Lung microvascular endothelial cell (primary cell): Measurements from ENCODE around the gene RGS8. TPM values are rescaled to one million over a fixed set of nuclear protein-coding genes. Genes with fewer than 3 reads are reported as not detected.

Experiments used
- DNase-seq, 2 donors: peaks; one replicate each; pipeline versions ENCODE4 v3.0.0 to v3.0.0-alpha.2; 2010; ENCODE audit warnings: low read depth in 2 of 2
- total RNA-seq: library from RNA; depleted of rRNA; stranded (reverse); fragments of >200 nt; gene quantifications from 2 replicates; pipeline ENCODE4 v1.2.1, GENCODE V29; 2014

Gene RGS8
- total RNA-seq, 1 donor from 2014 or later, result not detected

DNA sequence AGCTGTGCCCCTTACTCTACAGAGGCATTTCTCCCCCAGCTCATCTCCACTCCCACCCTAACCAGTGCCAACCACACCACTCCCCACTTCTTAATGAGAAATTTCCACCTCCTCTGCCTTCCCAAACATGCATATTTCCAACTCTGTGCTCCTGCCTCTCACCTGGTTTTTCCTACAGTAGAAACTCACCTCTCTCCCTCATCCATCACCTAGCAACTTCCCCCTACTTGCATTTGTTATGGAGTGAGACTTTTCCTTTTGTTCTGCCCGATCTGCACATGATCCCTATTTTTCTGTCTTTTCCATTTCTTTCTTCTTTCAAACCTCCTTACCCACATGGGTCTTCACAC is 11.9 kb downstream of the RGS8 start:
- no peak for DNase-seq

DNA sequence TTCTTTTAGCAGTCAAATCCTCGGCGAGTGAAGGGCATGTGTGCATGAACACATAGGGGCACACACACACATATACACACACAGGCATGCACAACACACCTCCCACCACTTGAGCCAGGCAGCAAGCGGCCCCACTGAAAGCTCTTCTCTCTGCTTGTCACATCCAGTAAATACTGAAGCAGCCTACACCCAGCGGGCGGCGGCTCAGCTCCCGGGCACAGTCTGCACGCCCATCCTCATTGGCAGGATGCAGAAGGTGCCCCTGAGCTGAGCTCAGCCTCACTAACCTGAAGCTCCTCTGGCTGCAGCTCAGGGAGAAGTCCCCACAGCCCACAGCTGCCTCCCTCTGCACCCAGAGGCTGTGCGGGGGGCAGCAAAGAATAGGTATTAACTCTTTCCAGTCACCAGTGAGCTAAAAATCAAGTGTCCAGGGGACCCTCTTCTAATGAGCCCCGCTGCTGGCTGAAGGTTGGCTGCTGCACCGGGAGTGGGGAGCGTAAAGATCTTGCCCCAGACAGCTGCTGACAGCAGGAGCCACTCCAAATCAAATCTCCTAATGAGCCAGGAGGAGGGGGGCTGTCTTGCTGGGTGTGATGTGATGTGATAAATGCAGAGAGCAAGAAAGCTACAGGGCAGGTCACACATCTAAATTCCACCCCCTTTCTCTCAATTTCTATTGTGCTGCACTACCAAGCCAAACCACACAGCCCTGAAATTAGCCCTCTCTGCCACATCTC is 12.5 kb downstream of the RGS8 start:
- no peak for DNase-seq

DNA sequence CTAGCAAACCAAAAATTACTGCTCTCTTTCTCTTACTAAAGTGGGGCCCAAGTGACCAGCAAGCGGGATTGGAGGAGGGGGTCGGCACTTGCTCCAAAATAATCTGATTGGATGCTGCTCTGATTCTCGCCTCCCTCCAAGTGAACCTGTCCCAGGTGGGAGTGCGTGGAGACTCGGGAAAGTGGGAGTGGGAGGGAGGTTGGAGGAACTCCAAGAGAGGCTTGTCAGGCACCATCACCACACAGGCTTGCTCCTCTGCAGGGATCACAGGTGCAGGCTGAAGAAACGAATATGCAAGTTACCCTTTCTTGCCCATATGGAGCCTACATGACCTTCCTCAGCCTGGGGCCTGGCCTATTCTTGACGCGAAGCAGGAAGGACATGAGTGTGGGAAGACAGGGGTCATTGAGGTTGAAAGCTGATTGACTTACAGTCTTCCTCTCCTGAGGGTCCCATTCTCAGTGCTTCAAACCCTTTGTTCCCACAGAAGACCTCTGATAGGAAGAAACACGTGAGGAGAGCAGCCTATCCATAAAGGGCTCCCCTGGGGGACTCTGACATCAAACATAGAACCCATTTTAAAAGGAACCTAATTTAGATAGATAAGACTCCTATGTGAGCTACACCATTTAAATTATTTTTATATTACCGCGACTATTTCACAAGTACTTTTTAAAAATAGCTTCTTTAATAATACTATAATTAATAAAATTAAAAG is 14.2 kb downstream of the RGS8 start:
- DNase-seq, result no peak

DNA sequence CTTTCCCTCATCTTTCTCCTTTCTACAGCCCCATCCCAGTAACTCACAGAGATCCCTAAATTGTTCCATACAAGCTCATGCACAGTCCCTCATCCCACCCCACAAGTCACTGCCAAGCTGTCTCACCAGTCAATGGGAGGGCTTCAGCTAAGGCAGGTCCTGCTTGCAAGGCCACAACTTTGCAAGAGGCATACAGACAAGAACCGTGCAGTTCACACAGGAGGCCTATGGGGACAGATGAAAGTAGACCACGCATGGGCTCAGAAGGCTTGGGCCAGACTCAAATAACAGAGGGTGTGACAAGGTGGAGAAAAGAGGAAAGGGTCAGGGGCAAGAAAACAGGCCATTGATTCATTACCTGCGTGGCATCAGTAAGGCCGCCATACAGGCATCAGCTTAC is 15.1 kb downstream of the RGS8 start:
- no peak for DNase-seq

DNA sequence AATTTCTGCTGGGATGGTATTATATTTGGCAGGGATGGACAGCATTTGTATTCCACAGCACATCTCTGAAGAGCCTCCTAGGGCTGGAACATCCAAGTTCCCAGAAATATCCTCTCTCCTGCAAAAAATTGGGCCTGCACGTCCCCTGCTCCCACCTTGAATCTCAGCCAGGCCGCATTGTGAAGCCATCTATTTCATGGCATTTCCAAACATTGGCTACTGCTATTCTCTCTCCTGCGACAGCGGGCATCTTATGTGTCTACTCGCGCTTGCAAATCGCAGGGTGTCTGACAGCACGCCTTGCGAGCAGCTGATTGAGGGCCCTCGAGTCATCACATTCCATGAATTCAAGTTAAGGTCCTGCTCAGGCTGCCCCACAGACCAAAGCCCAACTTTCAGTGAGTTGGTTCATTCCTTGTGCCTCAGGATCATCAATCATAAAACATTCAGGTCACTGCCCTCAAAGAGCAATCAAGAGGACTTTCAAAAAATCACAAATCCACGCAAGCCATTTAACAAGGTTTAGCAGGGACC is 15.8 kb downstream of the RGS8 start:
- no peak for DNase-seq

DNA sequence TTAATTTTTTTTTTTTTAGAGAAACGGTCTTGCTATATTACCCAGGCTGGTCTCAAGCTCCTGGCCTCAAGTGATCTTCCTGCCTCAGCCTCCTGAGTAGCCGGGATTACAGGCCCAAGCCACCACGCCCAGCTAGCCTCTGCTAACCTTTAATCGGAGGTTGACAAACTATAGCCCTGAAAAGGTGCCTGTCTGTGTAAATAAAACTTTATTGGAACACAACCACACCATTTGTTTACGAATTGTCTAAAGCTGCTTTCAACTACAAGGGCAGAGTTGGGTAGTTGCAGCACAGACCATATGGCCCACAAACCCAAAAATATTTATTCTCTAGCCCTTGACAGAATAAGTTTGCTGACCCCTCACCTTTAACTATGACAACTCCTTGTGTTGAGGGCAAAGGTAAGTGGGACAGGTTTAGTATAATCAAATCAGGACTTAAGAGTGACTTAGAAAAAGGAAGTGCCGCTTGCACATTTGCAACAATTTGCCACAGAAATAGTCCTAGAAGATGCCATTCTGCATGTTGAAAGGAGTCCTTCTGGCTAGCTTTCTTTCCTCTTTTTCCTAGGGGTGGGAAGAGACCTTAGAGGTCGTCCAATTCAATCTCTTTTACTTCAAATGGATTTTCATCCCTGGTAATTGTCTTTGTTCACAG is 16.4 kb downstream of the RGS8 start:
- DNase-seq, result no peak

DNA sequence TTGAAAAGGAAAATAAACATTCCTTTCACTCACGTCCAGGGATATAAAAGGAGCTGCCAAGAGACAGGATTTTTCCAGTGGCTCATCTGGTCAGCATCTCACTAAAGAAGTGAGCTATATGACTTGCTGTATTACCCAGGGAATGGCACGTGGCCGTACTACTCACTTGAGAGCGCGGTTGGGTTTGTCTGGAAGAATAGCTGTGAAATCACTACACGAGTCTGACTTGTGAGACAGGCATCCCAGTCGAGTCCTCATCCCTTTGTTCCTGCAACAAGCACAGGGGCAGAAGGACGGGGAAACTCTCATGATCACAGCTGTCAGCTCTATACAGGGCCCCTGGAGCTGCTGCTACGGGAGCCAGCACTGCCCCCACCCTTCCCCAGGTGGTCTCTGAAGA is 17.7 kb downstream of the RGS8 start:
- no peak for DNase-seq

DNA sequence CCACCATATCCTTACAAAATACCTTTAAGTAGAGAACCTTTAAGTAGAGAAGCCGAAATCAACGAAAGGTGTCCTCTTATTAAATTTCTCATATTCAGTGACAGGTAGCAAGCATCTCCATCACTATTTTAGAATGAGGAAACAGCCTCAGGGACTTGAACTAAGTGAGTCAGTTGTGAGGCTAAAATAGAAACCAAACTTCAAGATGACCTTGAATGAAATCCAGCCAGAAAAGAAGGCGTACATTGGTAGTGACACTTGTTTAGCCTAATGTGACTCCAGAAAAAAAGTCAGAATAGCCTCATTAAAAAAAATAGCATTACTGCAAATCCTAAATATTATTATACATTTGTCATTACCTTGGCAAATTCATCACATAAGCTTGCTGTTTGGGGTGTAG is 20.1 kb downstream of the RGS8 start:
- DNase-seq, result no peak

DNA sequence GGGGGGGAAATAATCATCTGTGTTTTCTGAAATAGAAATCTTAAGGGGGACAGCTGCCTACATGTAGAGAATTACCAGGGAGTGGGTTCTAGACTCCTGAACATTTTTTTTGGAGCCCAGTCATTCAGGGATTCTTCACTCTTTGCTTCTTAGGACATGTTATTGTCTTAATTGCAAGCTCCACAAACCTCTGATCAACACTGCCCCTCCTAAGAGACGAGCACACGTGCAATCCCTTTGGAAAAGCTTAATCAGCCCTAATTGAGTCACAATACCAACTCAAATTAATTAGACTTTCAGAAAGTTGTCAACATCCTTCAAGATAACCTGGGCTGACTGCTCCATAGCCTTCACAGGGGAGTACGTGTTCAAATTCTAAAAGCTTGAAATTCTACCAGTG is 21.4 kb downstream of the RGS8 start:
- DNase-seq, result no peak

DNA sequence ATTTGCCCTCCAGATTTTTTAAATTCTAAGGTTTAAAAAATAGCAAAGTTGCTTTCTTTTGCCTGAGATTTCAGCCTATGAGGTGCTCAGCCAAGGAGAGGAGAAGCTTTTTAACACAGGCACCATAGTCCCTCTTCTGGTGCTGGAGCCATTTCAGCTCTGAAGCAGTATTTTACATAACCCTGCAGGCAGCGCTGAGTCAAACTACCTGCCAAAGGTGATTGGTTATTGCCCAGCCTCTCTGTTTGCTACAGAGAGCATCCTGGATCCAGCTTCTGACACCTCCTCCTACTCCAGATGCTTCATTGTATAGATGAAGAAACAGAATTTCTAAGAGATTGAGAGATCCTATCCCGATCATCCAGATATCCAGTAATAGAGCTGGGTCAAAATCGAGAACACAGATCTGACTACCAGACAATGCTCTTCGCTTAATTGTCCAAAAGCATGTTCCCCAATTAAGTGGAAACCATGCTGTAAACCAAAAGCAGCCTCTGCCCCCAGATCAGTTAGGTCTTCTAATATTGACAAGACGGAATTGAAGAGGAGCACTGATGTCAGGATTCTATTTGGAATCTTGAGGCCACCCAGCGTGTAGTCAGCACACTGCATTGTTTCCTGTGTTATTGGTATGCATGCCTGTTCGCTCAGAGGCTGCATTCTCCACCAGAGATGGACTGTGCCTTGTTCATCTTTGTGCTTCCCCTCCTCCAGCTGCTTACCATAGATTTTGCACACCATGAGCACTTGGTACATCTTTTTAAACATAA is 22.1 kb downstream of the RGS8 start:
- DNase-seq, result no peak

DNA sequence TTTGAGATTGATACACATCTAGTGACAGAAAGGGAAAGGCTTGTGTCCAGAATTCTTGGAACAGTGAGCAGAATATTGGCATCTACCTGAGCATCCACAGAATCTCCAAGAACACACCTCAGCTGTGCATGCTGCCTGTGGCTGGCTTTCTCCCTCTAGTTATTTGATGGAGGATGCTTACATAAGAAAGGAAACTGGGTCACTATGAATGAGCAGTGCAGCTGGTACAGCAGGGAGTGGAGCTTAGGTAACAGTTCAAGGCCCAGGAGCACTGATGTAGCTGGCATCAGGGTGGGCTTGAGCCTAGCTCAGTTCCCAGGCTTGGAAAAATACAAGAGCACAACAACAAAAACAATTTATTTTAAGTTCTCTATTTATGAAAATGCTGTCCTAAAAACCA is 26.3 kb downstream of the RGS8 start:
- no peak for DNase-seq

DNA sequence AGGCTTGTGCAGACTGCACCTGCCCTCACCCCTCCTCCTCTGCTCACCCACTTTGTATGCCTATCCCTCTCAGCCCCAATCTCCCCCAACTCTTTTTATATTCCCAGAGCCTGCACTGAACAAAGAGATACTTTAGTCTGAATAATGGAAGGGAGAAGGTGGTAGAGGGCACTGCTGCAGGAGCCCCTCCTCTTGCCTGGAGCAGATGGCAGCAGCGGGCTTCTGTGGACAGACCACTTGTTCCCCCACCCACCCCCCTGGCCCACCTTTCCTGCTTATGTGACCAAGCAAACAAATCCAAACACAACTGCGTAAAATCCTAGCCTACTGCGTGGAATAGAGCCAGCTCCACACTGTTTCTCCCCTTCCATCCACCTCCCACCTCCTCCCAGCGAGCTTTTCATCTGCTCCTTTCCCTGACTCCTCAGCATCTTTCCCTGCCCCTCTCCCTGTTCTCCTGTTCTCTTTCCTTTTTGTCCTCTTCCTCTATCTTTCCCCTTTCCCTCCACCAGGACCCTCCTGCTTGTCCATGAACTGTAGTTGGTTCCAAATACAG is 27.5 kb downstream of the RGS8 start:
- no peak for DNase-seq

DNA sequence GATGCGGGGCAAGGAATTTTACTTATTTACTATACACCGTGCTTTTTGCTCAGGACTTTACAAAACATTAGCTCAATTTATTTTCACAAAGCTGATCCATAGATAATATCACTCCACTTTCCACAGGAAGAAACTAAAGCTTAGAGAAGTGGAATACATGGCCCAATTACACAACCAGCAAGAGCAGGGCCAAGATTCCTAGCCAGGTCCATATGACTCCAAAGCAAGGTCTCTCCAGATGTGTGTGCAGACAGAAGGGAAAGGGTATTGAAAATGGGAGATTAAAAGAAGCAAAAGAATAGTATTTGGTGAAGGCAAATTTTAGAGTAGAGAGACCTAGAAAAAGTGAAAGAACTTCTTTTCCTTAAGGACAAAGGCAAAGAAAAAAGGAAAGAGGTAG is 30.4 kb downstream of the RGS8 start:
- no peak for DNase-seq

DNA sequence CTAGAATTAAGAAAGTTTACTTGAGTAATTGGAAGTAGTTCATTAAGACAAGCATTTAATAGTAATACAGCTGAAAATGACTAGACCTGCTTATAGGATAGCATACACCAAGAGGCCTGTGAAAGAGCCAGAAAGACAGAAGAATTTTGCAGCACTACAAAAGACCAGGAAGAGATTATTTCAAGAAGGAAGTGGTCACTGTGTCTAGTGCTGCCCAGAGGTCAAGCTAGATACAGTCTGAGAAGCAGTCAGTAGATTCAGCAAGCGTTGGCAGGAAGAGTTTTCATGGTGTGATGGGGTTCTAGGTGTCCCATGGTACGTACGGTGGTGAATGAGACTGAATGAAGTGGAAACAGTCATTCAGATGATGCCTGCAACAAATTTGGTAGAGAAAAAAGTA is 31.5 kb downstream of the RGS8 start:
- no peak for DNase-seq

DNA sequence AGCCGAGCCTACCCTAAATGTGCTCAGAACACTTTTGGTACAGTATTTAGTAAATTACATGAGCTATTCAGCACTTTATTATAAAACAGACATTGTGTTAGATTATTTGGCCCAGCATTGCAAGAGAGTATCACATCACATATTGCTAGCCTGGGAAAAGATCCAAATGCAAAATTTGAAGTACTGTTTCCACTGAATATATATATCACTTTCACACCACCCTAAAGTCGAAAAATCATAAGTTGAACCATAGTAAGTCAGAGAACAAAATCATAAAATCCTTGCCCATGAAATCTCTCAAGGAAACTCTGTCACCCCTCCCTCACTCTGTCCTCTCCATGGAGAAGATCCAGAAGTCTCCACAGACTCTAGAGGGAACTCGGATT is 33.1 kb downstream of the RGS8 start:
- DNase-seq, result no peak

DNA sequence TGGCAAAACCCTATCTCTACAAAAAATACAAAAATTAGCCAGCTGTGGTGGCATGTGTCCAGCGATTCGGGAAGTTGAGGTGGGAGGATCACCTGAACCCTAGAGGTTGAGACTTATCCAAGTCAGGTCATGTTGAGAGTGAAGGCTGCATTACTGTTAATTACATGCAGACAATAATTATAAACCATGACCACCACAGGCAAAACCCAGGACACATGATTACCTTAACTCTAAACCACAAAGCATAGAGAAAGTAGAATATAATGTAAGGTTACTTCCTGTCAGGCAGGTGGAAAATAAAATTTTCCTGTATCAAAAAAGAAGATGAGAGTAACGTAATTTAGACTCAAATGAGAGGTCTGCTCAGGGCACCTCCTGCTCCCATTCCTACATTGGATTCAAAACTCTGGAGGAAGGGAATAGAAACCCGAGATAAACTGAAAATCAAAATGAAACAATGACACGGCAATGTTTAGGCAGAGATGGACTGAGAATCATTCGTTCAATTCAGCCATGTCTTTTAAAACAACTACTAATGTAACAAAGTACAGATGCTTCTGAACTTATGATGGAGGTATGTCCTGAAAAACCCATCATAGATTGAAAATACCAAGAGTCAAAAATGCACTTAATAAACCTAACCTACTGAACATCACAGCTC is 33.6 kb downstream of the RGS8 start:
- DNase-seq, result no peak

DNA sequence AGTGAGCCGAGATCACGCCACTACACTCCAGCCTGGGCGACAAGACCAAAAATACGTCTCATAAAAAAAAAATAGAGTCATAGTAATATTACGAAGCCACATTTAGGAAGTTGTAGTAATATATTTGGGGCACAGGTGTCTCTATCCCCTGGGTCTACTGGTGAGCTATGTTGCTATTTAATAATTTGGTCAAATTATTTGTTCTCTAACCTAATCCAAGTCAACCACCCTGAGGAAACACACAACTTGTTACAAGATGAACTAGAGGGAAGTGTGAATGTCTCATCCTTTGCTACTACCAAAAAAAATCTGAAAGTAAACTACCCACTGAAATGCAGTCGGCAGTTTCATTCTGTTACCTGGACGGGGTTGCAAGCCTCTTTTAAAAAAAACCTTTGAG is 35.3 kb downstream of the RGS8 start:
- DNase-seq, result no peak

DNA sequence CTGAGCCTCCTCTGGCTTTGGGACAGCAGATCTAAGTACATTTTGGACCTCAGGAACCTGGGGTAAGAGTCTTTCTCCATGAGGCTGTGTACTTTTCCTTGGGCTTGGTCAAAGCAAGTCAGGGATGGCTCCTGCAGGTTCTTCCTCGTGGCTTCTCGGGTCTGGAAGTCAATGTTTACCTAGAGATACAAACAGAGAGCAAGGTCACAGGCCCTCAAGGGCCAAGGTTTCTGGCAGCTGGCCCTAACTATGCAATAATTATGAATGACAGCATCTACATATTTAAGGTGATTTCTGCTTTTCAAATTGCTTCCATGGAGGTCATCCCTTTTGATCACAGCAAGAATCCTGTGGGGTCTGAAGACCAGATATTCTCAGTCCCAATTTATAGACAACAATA is 37.6 kb downstream of the RGS8 start:
- no peak for DNase-seq

DNA sequence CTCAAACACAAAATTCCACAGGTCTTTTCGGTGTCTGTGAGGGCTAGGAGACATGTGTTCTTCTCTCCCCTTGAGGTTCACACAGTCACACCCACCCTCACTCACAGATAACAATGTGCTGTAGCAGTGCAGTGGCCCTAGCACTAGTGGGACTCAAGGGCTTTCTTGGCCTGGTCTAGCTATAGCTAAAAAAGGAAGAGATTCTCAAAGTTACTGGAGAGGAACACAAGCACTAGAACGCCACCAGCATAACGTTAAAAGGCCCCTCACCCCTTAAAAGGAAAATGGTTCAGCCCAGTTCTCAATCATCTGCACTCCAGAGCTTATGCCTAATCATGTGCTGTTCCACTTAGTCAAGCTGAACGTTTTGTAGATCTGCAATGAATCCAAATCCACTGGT is 39.5 kb downstream of the RGS8 start:
- no peak for DNase-seq

DNA sequence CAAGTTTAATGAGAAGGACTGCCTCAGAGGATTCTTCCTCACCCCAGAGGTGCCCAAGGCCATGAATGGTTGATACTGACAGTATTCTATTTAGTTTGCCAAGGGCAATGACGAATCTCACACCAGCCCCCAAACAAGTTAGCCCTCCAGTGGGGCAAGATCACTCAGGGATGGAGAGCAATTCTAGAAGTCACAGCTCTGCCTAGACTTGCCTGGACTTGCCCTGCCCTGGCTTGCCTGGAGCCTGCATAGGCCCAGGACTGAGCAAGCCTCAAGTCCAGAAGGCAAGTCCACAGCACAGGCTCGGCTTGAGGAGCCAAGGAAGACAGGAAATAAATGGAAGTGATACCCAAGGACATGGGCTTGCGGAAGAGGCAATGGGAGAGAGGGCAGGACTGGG is 40.7 kb downstream of the RGS8 start:
- DNase-seq, result no peak

DNA sequence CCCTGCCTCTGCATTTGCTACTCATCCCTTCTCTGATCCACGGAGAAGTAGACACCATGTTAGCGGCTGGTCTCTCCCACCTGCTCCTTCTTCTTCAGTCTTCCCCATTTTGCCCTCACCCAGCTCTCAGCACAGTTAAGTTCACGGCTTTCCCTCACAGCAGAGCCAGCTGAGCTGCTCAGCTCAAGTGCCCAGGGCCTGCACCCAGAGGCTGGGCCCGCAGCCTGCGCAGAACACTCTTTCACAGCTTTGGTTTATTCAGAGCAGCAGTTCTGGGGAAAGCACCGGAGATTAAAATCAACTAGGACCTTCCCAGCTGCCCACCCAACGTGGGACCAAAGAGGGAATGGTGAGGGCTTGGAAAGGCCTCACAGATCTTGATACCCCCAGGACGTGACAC is 41.9 kb downstream of the RGS8 start:
- no peak for DNase-seq
